Measurements from ENCODE around the gene WDR53.
"Not testable (repeated sequence)": the region's sequence is repeated elsewhere in the genome, so short reads cannot be mapped to it uniquely, and the experiment has no call there.

The WDR53 gene

GRCh38 chr3:196518966-196519717, 49.2 kb downstream of the WDR53 start:
- FAIRE-seq: no peak
- peak; percentile 27 for DNase-seq (ENCODE audit: low spot score)

GRCh38 chr3:196517919-196518318, 50.4 kb downstream of the WDR53 start:
- FAIRE-seq: no peak
- DNase-seq (ENCODE audit: low spot score): no peak

- no peak for DNase-seq (ENCODE audit: low spot score)
- no peak for FAIRE-seq
These were observed 51.1 kb downstream of the WDR53 start for GRCh38 chr3:196517162-196517800.

GRCh38 chr3:196514913-196515621, 53.3 kb downstream of the WDR53 start, which contains the start of gene SMCO1:
Gene SMCO1 (minus strand): TSS chr3:196515346. CDS start chr3:196515209, 137 bp downstream.
- no peak for DNase-seq (ENCODE audit: low spot score)
- no peak for FAIRE-seq

GRCh38 chr3:196514350-196514716, 54.0 kb downstream of the WDR53 start:
- DNase-seq (ENCODE audit: low spot score): no peak
- no peak for FAIRE-seq

GRCh38 chr3:196513697-196514349, 54.5 kb downstream of the WDR53 start:
- DNase-seq (ENCODE audit: low spot score) (no peak), FAIRE-seq (no peak)

- DNase-seq (ENCODE audit: low spot score); FAIRE-seq: not testable (repeated sequence)
These were observed 56.5 kb downstream of the WDR53 start for GRCh38 chr3:196511646-196512425.

- FAIRE-seq; DNase-seq (ENCODE audit: low spot score): not testable (repeated sequence)
These were observed 57.2 kb downstream of the WDR53 start for GRCh38 chr3:196511108-196511507.

- FAIRE-seq: no peak
- DNase-seq (ENCODE audit: low spot score): no peak
These were observed 61.7 kb downstream of the WDR53 start for GRCh38 chr3:196506687-196507086.

- no peak for DNase-seq (ENCODE audit: low spot score)
- FAIRE-seq: no peak
These were observed 63.8 kb downstream of the WDR53 start for GRCh38 chr3:196504556-196504955.
